ENCODE results near the gene SPTLC2.
"Not testable (repeated sequence)": the region's sequence is repeated elsewhere in the genome, so short reads cannot be mapped to it uniquely, and the experiment has no call there.

Gene SPTLC2

DNA sequence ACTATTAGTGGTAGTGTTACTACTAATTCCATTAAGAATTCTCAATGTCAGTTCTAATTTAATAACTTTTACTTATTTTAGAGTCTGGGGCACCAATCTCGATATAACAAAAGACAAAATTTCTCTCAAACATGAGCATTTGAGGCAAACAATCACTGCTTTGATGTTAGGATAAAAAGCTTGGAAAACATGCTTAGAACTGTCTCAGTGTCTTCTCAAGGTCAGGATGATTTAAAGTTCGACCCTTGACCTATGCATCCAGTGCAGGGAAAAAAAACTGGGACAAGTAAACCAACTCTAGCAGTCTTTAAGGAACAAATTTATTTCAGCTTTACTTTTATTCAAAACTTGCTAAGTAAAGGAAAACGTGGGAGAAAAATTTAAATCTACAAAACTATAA, 31.1 kb downstream of the SPTLC2 start:
- DNase-seq = no peak

DNA sequence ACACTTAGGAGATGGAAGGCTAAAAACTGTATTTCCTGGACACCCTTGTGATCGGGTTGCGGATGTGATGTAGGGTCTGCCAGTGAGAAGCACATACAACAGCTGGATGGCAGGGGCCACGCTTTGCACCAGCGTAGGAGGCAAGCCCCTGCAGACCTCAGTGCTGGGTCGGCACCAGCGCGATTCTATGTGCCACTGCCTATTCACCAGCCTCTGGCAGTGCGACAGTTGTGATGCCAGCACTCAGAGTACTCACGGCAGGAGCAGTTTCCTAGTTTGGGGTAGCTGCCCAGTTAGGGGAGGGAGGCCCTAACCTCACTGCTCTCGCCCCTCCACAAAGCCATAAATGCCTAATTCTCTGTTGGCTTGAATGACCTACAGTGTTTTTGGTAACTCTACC, 31.6 kb downstream of the SPTLC2 start:
- no peak for DNase-seq

DNA sequence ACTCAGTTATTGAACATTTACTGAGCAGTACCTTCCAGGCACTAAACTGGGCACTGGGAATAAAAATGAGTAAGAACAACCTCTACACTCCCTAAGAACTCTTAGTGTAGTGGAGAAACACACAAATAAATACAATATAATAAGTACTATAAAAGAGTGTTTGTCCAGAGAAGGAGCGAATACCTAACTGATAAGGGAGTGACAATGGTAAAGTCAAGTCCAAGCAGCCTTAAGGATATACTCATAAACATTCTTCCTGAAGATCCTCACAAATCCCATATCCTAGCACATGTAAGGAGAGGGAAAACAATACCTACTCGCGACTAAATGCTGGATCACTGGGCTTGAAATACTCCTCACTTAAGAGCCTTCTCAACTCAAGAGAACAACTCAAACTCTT, 32.8 kb downstream of the SPTLC2 start:
- DNase-seq = no peak

DNA sequence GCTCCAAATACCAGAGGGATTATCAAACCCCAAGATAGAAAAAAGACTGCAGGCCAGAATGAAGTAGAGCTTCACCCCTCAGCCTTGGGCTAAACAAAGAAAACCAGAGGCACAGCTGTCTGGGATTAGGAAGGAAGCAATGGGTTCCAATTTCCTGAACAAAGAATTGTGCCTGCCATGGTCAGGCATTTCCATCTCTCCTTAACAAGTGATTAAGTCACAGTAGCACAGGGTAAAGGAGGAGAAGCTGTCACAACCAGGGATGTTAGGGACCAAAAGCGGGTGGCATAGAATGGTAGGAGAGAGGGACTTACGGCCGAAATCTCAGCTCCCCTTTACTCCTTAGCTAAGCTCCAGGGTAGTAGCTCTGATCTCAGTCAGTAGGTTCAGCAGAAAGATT, 33.9 kb downstream of the SPTLC2 start:
- no peak for DNase-seq

DNA sequence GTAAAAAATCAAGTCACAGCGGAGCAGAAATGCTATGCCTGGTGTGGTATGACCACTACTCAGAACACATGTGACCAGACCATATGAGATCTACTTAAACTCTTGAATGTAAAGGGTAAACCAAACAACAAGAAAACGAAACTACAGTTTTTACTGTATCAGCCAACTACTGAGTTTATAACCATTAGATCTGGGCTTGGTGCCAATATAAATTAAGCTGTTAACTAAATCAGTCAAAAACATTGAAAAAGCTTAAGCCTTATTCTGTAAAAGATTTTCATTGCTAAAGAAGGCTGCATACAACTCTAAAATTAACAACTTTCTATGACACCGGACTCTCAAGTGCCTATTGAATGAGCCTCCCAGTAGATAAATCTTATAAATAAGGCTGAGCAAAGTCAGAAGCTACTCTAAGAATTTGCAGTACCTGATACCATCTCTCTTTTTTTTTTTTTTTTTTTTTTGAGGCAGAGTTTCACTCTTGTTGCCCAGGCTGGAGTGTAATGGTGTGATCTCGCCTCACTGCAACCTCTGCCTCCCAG, 35.4 kb downstream of the SPTLC2 start:
- no peak for DNase-seq

DNA sequence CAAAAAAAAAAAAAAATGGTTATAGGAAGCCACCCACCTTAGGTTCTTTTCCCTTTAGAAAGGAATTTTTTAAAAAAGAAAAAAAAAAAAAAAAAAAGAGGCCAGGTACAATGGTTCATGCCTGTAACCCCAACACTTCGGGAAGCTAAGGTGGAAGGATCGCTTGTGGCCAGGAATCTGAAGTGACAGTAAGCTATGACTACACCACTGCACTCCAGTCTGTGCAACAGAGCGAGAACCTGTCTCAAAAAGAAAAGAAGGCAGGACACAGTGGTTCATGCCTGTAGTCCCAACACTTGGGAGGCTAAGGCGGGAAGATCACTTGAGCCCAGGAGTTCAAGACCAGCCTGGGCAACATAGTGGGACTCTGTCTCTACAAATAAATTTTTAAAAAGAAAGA, 36.0 kb downstream of the SPTLC2 start:
- DNase-seq = no peak

DNA sequence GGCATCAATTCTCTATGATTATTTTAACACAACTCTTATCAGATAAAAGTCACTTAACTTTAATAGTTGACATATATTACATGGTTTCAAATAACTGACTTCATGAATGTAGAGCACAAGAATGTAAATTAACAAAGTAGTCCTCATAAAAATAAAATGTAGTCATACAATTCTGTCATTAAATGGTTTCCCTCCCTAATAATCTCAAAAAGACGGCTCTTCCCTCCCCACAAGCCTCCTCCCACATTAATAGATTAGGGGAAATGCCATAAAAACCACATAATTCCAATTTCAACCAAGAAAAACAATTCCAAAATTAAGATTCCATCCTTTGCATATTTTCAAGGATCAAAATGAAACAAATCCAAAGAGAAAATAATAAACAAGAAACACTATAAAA, 36.7 kb downstream of the SPTLC2 start:
- no peak for DNase-seq

DNA sequence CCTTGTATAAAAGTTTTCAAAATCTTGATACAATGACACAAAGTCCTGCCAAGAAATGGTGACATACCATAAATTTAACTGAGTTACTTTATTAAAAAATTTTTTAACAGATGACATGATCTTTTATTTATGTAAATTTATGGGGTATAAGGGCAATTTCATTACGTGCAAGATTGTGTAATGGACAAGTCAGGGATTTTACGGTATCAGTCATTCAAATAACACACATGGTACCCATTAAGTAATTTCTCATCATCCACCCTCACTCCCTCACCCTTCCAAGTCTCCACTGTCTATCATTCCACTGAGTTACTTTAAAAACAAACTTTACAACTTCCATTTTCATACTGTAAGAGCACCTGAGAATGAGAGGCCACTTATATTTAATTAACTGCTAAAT, 37.4 kb downstream of the SPTLC2 start:
- no peak for DNase-seq

DNA sequence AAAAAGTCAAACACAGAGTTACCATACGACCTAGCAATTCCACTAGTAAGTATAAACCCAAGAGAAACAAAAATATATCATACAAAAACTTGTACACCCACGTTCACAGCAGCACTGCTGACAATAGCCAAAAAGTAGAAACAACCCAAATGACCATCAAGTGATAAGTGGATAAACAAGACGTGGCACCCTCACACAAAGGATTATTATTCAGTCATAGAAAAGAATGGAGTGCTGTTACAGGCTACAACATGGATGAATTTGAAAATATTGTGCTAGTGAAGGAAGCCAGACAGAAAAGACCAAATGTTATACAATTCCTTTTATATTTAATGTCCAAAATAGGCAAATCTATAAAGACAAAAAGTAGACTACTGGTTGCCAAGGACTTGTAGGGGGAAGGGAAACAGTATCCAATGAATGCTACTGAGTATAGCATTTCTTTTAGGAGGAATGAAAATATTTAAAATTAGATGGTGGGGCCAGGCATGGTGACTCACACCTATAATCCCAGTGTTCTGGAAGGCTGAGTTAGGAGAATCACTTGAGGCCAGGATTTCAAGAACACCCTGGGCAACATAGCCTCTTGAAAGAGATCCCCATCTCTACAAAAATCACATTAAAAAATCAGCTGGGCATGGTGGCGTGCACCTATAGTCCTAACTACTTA, 41.9 kb downstream of the SPTLC2 start:
- no peak for DNase-seq

DNA sequence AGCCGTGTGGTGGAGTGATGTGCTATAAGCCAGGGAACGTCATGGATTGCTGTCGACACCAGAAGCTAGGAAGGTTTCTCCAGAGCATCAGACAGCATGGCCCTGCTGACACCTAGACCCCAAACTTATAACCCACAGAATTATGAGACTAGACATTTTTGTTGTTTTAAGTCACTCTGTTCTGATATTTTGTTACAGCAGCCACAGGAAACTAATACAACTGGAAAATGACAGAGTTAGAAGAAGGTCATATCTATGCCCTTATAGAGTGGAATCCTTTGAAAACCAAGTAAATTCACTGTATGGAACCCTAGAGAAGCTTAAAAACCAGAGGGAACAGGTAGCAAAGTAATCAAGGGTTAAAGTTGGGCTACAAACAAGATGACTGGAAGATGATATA, 42.5 kb downstream of the SPTLC2 start:
- no peak for DNase-seq

DNA sequence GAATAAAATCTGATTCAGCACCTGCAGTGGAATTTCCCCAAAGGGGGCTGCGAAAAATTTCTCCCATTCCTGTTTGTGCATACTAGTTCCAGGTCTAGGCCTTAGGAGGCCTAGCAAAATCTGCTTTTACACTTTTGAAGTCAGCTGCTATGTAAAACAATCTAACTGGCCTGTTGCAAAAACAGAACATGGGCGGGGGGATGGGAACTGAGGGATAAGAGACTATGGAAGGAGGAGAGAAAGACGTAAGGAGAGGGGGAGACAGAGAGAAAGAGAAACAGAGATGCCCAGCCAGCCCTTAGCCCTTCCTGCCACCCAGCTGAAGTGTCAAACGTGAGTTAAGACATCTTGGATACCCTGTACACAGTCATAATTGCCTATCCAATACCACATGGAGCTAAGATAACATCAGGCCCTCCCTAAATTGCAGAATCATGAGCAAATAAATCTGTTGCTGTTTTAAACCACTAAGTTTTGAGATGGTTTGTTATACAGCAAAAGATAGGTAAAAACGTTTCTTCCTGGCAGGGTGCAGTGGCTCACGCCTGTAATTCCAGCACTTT, 45.6 kb downstream of the SPTLC2 start:
- no peak for DNase-seq

DNA sequence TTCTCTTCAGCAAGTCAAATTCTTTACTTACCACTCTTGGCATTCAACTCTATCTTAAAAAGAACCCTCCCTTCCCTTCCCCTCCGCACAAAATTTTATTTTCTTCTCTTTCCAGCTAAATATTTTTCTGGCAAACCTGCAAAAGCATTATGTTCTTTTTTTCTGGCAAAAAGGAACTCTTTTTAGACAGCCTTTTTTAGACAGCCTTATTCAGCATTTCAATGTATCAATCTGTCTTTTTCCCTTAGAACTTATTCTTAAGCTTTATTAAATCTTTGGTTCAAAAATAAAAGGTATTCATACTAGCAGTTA, 50.5 kb downstream of the SPTLC2 start:
- no peak for DNase-seq

DNA sequence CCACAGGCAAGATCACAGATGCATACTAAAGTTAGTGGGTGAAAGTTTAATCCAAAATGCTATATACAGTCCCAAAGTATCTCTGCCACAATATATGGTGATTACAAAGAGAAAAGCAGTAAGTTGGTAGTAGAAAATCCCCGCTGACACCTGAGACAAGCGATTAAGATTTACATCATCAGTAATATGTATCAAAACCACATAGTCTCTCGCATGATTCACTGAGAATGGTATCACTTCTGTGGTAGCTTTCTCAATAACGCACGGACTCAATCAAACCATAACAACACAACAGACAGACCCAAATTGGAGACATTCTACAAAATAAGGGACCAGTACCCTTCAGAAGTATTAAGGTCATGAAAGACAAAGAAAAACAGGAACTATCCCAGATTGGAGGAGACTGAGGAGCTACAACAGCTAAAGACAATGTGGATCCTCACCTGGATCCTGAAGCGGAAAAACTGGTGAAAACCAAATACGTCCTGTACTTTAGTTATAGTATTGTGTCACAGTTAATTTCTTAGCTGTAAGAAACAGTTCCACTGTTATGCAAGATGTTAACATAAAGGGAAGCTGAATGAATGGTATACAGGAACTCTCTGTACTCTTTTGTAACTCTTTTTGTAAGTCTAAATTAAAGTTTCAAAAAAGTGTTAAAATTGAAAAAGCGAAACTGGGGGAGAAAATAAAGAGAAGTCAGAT, 51.0 kb downstream of the SPTLC2 start:
- no peak for DNase-seq

DNA sequence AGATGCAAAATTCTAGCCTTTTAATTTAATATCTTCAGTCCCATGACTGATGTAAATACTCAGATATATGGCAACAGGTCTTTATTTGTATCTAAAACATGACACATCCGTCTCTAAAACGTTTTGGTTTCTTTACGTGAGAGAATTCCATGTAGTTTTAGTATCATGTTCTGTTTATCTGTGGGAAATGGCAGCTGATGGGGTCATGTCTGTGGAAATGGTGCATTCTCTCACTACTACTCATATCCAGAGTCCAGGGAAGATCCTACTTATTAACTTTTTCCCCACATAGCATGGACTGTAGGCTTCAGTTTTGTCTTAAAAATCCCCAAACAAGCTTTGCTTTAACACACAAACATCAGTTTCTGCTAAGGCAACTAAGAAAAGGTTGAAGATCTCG, 53.8 kb downstream of the SPTLC2 start:
- no peak for DNase-seq

DNA sequence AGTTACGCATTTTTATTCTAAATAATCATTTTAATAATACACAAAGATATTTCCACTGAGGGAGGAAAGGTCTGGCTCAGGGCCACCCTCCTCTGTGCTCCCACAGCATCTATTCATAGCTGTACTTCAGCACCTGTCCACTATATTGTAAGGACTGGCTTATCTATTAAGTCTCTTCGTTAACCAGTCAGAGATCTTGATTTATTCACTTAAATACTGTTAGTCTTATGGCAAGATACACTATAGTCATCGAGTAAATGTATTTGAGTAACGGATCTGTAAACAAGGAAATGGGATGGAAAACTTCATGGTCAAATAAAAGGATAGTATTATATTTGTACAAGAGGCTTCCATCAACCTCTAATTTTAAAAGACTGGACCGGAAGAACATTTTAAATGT, 54.6 kb downstream of the SPTLC2 start:
- DNase-seq = no peak

DNA sequence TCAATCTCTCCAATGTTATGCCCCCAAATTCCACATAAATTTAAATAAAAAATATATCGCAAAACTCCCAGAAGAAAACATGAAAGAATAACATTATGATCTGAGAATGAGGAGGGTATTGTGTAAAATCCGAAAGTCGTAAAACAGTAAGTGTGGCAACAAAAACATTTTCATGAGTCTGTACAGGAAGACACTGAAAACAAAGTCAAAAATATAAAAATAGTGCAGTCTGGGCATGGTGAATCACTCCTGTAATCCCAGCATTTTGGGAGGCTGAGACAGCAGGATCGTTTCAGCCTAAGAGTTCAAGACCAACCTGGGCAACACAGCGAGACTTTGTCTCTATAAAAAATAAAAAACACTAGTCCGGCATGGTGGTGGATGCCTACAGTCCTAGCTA, 57.1 kb downstream of the SPTLC2 start:
- DNase-seq = no peak

DNA sequence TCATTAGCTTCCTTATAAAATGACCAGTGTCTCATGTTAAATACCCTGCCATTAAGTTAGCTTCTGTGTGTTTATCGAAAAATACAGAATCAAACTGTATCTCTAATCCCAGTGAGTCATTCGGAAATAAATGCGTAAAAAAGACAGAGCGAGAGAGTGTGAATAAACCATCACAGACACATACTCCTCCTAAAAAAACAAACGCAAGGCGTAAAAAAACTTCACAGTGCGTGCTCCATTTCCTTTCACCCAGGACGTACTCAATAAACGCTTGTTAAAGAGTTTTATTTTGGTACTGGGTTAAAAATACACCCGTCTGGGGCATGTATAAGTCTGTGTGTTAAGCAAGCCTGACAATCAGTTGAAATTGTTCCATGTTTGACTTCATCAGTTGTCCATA, 59.0 kb downstream of the SPTLC2 start:
- DNase-seq = no peak

DNA sequence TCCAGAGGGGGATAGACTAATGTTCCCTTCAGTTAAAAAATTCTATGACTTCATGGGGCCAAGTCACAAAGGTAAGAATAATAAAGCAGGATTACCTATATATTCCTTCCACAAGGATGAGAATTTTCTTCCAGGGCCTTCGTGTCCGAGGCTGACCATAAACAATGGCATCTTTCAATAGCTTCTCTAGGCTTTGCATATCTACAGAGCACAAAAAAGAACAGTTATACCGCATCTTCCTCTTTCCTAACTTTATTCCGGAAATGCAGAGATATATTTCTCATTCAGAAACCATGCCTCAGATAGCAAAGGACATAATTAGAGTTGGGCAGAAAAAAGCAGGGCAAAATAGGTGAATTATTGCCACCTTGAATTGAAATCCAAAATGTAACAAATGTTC, 59.5 kb downstream of the SPTLC2 start:
- no peak for DNase-seq

DNA sequence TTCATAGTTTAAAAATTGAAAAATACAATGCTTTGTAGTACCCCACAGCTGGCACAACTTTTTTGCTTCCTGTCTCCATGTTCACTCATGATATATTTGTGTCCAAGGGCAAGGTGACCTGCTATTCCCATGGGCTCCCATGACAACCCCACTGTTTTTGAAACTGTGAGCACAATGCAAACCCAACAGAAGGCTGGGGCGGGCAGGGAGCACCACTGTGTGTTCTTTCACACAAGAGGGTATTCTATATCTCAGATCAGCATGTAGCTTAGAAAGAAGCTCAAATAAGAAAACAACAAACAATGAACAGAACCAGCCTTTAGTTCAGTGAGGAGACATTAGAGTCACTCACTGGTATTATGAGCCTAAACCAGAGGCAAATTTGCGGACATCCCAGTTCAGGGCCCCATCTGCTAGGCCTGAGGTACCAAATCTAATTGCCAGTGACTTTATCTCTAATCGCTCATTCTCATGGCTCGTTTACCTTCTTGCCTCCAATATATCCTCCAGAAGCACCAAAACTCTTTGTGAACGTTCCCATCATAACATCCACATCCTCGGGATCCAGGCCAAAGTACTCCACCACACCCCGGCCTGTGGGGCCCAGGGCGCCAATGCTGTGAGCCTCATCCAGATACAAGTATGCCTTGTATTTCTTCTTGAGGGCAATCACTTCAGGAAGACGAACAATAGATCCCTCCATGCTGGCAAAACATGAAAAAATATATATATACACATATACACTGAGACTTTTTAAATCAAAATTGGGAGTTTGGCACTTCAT, 61.4 kb downstream of the SPTLC2 start:
- DNase-seq = no peak

DNA sequence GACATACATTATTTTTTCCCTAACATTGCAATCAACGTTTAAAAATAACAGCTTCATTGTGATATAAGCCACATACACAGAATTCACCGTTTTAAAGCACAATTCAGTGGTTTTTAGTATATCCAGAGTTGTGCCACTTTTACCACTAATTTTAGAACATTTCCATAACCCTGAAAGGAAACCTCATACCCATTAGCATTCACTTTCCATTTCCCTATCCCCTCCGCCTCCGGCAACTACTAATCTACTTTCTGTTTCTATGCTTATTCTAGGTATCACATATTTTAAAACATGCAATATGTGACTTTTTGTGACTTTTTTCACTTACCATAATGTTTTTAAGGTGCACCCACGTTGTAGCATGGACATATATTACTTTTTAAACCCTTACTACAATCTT, 62.2 kb downstream of the SPTLC2 start:
- DNase-seq = no peak

DNA sequence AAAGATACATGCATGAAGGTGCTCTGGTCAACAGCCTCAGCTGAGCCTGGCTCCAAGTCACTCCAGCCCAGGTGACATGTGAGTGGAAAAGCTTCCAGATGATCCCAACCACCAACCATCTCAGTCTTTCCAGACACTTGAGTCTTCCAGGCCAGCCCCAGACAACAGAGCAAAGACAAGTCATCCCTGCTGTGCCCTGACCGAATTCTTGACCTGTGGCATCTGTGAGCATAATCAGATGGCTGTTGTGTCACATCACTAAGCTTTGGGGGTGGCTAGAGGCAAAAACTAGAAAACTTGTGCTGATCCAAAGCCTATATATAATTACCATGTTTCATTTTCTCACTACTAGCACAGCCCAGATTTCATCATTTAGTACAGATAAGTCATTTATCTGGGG, 67.0 kb downstream of the SPTLC2 start:
- DNase-seq = peak; percentile 7

DNA sequence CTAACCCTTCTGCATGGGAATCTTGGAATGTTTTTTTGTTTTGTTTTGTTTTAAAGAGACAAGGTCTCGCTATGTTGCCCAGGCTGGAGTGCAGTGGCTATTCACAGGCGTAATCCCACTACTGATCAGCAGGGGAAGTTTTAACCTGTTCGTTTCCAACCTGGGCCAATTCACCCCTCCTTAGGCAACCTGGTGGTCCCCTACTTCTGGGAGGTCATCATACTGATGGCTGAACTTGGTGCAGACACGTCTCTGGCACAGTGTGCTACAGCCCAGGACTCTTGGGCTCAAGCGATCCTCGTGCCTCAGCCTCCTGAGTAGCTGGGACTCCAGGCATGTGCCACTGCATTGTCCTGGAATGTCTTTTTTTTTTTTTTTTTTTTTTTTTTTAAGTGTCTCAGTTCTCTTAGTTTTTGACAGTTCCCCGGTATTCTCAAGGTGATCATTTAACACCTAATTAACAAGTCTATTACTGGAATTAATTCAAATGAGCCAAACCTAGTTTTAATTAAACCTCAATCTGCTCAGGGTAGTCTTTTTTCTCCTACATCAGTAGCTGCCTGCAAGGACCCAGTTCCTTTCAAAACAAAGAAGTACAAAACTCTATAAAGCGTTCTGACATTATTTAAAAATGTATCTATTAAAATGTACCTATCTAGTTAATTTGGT, 68.8 kb downstream of the SPTLC2 start:
- no peak for DNase-seq

DNA sequence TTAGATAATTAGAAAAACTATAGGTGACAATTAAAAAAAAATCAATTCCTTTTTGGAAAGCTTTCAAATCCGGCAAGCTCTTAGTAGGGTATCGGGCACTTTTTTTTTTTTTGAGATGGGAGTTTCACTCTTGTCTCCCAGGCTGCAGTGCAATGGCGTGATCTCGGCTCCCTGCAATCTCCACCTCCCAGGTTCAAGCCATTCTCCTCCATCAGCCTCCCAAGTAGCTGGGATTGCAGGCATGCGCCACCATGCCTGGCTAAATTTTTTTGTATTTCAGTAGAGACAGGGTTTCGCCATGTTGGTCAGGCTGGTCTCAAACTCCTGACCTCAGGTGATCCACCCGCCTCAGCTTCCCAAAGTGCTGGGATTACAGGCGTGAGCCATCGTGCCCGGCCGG, 71.3 kb downstream of the SPTLC2 start:
- not testable (repeated sequence) for DNase-seq

All from retina (tissue), 1 donor.